MM.1S (cell line): Measurements from ENCODE around the gene R3HDM2.

Source experiments
- DNase-seq: peaks from one replicate; pipeline ENCODE4 v3.0.0-alpha.2; 2015
- H2AFZ ChIP-seq: fragments of 300-600 bp; sonication (generic); 2 replicates; pipeline ENCODE4 v1.6.0; 2016; ENCODE audit warnings: antibody characterized with exemption, low read length
- H3F3A ChIP-seq: fragments of 300-600 bp; sonication (generic); 2 replicates; pipeline ENCODE4 v1.6.1; 2016; ENCODE audit warnings: mild to moderate bottlenecking, antibody characterized with exemption, low read length, moderate library complexity, mixed read lengths; ENCODE audit not compliant: insufficient read depth
- H3K27ac ChIP-seq: fragments of 300-600 bp; sonication (generic); 2 replicates; pipeline ENCODE4 v1.5.1; 2016; ENCODE audit warnings: mild to moderate bottlenecking, low read length
- H3K27me3 ChIP-seq: fragments of 300-600 bp; sonication (generic); replicated peaks from 2 replicates; pipeline ENCODE4 v1.6.0; 2016; ENCODE audit warnings: low read length; ENCODE audit not compliant: insufficient read depth
- H3K36me3 ChIP-seq: fragments of 300-600 bp; sonication (generic); replicated peaks from 2 replicates; pipeline ENCODE4 v1.6.1; 2016; ENCODE audit warnings: mild to moderate bottlenecking, low read length, mixed read lengths; ENCODE audit not compliant: insufficient read depth
- H3K4me1 ChIP-seq: fragments of 300-600 bp; sonication (generic); 2 replicates; pipeline ENCODE4 v1.6.1; 2016; ENCODE audit warnings: low read length, mixed read lengths
- H3K4me2 ChIP-seq: fragments of 300-600 bp; sonication (generic); 2 replicates; pipeline ENCODE4 v1.6.0; 2016; ENCODE audit warnings: low read depth, low read length
- H3K4me3 ChIP-seq: fragments of 300-600 bp; sonication (generic); 2 replicates; pipeline ENCODE4 v1.5.1; 2016; ENCODE audit warnings: low read length, mixed read lengths
- H3K79me2 ChIP-seq: fragments of 300-600 bp; sonication (generic); 2 replicates; pipeline ENCODE4 v1.6.1; 2016; ENCODE audit warnings: mixed run types, low read length, mixed read lengths
- H3K9ac ChIP-seq: fragments of 300-600 bp; sonication (generic); 2 replicates; pipeline ENCODE4 v1.6.1; 2016; ENCODE audit warnings: low read length, mixed read lengths
- H3K9me2 ChIP-seq: fragments of 300-600 bp; sonication (generic); replicated peaks from 2 replicates; pipeline ENCODE4 v1.6.1; 2016; ENCODE audit warnings: mild to moderate bottlenecking, low read length, mixed read lengths; ENCODE audit not compliant: insufficient read depth
- H3K9me3 ChIP-seq: fragments of 300-600 bp; sonication (generic); replicated peaks from 2 replicates; pipeline ENCODE4 v1.6.1; 2016; ENCODE audit warnings: mild to moderate bottlenecking, low read length, mixed read lengths; ENCODE audit not compliant: insufficient read depth
- H4K20me1 ChIP-seq: fragments of 300-600 bp; sonication (generic); 2 replicates; pipeline ENCODE4 v1.6.1; 2016; ENCODE audit warnings: mild to moderate bottlenecking, low read length, moderate library complexity, mixed read lengths; ENCODE audit not compliant: insufficient read depth
- EZH2 ChIP-seq: fragments of 300-600 bp; sonication (generic); optimal IDR thresholded peaks from 2 replicates; pipeline ENCODE3; 2017; ENCODE audit warnings: low read depth, mild to moderate bottlenecking, antibody characterized with exemption, low read length, mixed read lengths
- EZH2phosphoT487 ChIP-seq: fragments of 300-600 bp; sonication (generic); IDR thresholded peaks from 2 replicates; pipeline ENCODE4 v1.6.1; 2018; ENCODE audit warnings: antibody characterized with exemption, low read length
- TF ChIP-seq, protein P1 (sequence below): fragments of 300-600 bp; sonication (generic); IDR thresholded peaks from 2 replicates; pipeline ENCODE4 v1.5.1; 2016; ENCODE audit warnings: antibody characterized with exemption, low read length, mixed read lengths

The R3HDM2 gene

DNA sequence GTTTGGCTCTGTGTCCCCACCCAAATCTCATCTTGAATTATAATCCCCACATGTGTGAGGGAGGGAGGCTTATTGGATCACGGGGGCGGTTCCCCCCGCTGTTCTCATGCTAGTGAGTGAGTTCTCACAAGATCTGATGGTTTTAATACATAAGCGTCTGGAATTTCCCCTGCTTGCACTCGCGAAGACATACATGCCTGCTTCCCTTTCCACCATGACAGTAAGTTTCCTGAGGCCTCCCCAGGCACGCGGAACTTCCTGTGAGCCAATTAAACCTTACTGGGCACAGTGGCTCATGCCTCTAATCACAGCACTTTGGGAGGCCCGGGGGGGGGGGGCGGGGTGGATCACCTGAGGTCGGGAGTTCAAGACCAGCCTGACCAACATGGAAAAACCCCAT, 60.8 kb downstream of the R3HDM2 start:
- TF ChIP-seq, protein P1, sequence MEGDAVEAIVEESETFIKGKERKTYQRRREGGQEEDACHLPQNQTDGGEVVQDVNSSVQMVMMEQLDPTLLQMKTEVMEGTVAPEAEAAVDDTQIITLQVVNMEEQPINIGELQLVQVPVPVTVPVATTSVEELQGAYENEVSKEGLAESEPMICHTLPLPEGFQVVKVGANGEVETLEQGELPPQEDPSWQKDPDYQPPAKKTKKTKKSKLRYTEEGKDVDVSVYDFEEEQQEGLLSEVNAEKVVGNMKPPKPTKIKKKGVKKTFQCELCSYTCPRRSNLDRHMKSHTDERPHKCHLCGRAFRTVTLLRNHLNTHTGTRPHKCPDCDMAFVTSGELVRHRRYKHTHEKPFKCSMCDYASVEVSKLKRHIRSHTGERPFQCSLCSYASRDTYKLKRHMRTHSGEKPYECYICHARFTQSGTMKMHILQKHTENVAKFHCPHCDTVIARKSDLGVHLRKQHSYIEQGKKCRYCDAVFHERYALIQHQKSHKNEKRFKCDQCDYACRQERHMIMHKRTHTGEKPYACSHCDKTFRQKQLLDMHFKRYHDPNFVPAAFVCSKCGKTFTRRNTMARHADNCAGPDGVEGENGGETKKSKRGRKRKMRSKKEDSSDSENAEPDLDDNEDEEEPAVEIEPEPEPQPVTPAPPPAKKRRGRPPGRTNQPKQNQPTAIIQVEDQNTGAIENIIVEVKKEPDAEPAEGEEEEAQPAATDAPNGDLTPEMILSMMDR = no peak
- TF ChIP-seq EZH2phosphoT487 (no peak), EZH2 (no peak)
- Histone ChIP-seq H3K27ac (no peak overlapping the region), H3K79me2 (no peaks in the 10 kb centered on the region), H3F3A (no peaks in the 10 kb centered on the region), H4K20me1 (no peaks in the 10 kb centered on the region), H3K4me1 (no peaks in the 10 kb centered on the region), H3K36me3 (no peaks in the 10 kb centered on the region), H3K9me2 (no peaks in the 10 kb centered on the region), H3K4me3 (no peak overlapping the region), H2AFZ (no peak overlapping the region), H3K9ac (no peak overlapping the region), H3K9me3 (no peaks in the 10 kb centered on the region), H3K4me2 (no peak overlapping the region), H3K27me3 (no peaks in the 10 kb centered on the region)
- no peak for DNase-seq

DNA sequence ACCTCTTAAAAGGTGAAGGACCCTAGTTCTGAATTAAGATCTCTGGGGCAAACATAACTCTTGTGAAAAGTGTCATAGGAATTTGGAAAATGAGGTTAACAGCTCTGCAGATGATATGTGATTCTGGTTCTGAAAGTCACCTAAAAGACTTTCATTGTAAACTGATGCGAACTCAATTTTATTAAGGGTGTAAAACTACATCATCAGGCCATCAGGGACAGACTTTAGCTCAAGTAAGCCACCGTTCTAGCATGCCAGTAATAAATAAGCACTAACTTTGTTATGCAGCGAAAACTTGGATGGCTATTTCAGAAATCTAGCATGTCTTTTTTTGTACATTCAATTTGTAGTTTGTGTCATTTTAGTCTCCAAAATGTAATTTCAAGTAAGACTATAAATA, 61.6 kb downstream of the R3HDM2 start:
- Histone ChIP-seq H3K79me2 (no peaks in the 10 kb centered on the region), H2AFZ (no peak overlapping the region), H4K20me1 (no peaks in the 10 kb centered on the region), H3K9ac (no peak overlapping the region), H3K36me3 (no peaks in the 10 kb centered on the region), H3K9me3 (no peaks in the 10 kb centered on the region), H3K4me3 (no peak overlapping the region), H3K27ac (no peak overlapping the region), H3F3A (no peaks in the 10 kb centered on the region), H3K4me2 (no peak overlapping the region), H3K9me2 (no peaks in the 10 kb centered on the region), H3K27me3 (no peaks in the 10 kb centered on the region), H3K4me1 (no peaks in the 10 kb centered on the region)
- TF ChIP-seq, protein P1 = no peak
- no peak for TF ChIP-seq EZH2
- TF ChIP-seq EZH2phosphoT487 = no peak
- no peak for DNase-seq

DNA sequence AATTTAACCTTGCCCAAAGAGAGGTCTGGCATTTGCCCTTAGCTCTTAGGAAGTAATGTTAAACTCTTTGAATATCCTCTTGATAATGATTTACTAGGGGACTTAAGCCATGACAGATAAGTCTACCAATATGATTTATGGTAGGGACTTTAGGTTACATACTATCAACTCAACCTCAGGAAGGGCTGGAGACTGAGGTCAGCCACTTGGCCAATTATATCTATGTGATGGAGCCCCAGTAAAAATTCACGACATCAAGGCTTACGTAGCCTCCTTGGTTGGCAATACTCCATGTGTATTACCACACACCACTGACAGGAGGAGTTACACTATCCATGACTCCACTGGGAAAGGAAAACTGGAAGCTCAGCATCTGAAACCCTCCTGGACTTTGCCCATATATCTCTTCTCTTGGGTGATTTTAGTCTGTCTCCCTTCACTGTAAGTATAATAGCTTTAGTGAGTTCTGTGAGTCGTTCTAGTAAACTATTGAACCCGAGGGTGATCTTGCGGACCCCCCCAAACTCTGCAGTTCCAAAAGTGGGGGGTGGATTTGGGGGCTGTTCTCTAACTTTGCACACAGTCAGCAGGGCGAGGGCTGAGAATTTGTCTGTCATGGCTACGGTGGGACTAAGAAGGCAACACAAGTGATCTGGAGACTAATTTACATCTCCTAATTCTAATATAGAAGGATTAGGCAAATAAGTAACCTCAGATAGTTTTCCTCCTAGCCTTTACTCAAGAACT, 62.3 kb downstream of the R3HDM2 start:
- Histone ChIP-seq H3K4me2 (no peak overlapping the region), H2AFZ (no peak overlapping the region), H3K9ac (no peak overlapping the region), H3K9me2 (no peaks in the 10 kb centered on the region), H3K27me3 (no peaks in the 10 kb centered on the region), H3K9me3 (no peaks in the 10 kb centered on the region), H3K79me2 (no peaks in the 10 kb centered on the region), H3K4me3 (no peak overlapping the region), H3K27ac (no peak overlapping the region), H3K36me3 (no peaks in the 10 kb centered on the region), H3K4me1 (no peaks in the 10 kb centered on the region), H4K20me1 (no peaks in the 10 kb centered on the region), H3F3A (no peaks in the 10 kb centered on the region)
- TF ChIP-seq EZH2 (no peak), EZH2phosphoT487 (no peak)
- TF ChIP-seq, protein P1 = no peak
- DNase-seq = no peak
